Mesothelial cell of epicardium (in vitro differentiated cells): ENCODE results near the gene KDM4F. TPM values are rescaled to one million over a fixed set of nuclear protein-coding genes. Genes with fewer than 3 reads are reported as not detected.

Experiments
- DNase-seq, 2 experiments: peaks; one replicate each; pipeline ENCODE4 v3.0.0; 2021; ENCODE audit warnings: low spot score in 2 of 2; ENCODE audit not compliant: unreplicated experiment in 2 of 2
- H3K27ac Mint-ChIP-seq: 2 replicates; pipeline ENCODE4 v1.8.0; 2021; ENCODE audit warnings: mixed read lengths
- H3K27me3 Mint-ChIP-seq: 2 replicates; pipeline ENCODE4 v1.8.0; 2021; ENCODE audit warnings: low read depth, mixed read lengths
- H3K36me3 Mint-ChIP-seq: 2 replicates; pipeline ENCODE4 v1.8.0; 2021; ENCODE audit warnings: mixed read lengths
- H3K4me1 Mint-ChIP-seq: 2 replicates; pipeline ENCODE4 v1.8.0; 2021; ENCODE audit warnings: mixed read lengths
- H3K4me3 Mint-ChIP-seq: 2 replicates; pipeline ENCODE4 v1.8.0; 2021; ENCODE audit warnings: mild to moderate bottlenecking, moderate library complexity, mixed read lengths
- H3K9me3 Mint-ChIP-seq: 2 replicates; pipeline ENCODE4 v1.8.0; 2021; ENCODE audit warnings: mixed read lengths
- total RNA-seq: library from RNA; stranded (reverse); gene quantifications from 3 replicates; pipeline ENCODE4 v1.2.1, GENCODE V29; 2021
- TF ChIP-seq, protein P1 (sequence below): fragments of 200-600 bp; sonication (generic); IDR thresholded peaks from one replicate; pipeline ENCODE4 v1.5.0; 2021; ENCODE audit warnings: antibody characterized with exemption; ENCODE audit not compliant: unreplicated experiment

KDM4F gene
- total RNA-seq, 1 donor from 2014 or later = not detected

DNA sequence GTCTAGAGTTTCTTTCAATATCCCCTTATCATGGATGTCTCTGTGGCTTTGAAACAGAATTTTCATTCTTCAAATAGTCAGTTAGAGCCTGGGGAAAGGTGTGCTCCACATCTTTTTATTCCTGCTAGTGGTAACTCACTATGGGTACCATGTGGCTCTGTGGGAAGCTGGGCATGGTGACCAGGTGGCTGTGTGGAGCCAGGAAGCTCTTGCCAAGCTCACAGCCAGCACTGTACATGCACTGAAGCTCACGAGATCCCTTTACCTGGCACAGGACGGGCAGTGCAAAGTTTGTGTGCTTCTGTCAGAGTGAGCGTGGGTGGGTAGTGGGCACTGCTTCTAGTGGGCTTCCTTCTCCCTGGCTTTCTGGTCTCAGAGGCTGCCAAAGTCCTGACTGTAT lies 6.3 kb upstream of the KDM4F start:
- H3K36me3 Mint-ChIP-seq = no peaks in the 10 kb centered on the region
- peaks cover 3% of the 10 kb centered on the region for H3K9me3 Mint-ChIP-seq
- peaks cover 38% of the 10 kb centered on the region for H3K27me3 Mint-ChIP-seq
- no peak overlapping the region for H3K4me3 Mint-ChIP-seq
- TF ChIP-seq, protein P1, sequence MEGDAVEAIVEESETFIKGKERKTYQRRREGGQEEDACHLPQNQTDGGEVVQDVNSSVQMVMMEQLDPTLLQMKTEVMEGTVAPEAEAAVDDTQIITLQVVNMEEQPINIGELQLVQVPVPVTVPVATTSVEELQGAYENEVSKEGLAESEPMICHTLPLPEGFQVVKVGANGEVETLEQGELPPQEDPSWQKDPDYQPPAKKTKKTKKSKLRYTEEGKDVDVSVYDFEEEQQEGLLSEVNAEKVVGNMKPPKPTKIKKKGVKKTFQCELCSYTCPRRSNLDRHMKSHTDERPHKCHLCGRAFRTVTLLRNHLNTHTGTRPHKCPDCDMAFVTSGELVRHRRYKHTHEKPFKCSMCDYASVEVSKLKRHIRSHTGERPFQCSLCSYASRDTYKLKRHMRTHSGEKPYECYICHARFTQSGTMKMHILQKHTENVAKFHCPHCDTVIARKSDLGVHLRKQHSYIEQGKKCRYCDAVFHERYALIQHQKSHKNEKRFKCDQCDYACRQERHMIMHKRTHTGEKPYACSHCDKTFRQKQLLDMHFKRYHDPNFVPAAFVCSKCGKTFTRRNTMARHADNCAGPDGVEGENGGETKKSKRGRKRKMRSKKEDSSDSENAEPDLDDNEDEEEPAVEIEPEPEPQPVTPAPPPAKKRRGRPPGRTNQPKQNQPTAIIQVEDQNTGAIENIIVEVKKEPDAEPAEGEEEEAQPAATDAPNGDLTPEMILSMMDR = no peak
- no peak overlapping the region for H3K27ac Mint-ChIP-seq
- no peaks in the 10 kb centered on the region for H3K4me1 Mint-ChIP-seq
- DNase-seq = no peak

DNA sequence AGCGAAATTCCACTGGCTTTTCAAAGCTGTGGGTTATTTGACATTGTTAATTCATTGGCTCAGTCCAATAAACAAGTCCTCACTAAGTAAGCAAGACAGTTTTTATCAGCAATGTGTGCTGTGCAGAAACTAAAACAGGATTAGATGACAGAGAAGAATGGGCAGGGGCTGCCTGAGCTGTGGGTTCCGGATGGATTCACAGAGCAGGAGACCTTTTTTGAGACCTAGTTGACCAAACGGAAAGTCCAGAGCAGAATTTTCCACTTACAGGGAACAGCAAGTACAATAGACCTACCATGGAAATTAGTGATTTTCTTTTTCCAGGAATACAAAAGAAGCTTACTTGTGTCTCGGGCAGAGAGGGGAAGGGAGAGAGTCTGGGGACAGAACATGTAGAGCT lies 5.2 kb upstream of the KDM4F start:
- DNase-seq = no peak
- Mint-ChIP-seq H3K9me3 (no peaks in the 10 kb centered on the region), H3K4me1 (no peaks in the 10 kb centered on the region), H3K27me3 (peaks cover 48% of the 10 kb centered on the region), H3K36me3 (no peaks in the 10 kb centered on the region), H3K27ac (no peak overlapping the region), H3K4me3 (no peak overlapping the region)
- TF ChIP-seq, protein P1 = no peak

DNA sequence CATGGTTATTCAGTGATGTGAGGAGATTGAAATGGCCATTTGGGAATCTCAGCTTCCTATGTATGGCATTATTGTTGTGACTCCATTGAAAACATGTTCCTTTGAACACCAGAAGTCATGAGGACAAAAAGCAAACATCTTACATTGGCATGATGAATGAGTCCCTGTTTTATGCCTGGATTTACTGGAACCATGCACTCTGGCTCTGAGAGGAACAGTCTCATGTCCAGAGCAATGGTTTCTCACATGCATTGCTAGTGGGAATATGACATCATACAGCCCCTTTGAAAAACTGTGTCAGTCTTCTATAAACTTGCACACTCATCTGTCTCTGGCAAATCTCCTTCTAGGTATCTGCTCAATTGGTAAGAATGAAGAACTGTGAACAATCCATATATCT lies 3.4 kb upstream of the KDM4F start:
- no peak overlapping the region for H3K27ac Mint-ChIP-seq

DNA sequence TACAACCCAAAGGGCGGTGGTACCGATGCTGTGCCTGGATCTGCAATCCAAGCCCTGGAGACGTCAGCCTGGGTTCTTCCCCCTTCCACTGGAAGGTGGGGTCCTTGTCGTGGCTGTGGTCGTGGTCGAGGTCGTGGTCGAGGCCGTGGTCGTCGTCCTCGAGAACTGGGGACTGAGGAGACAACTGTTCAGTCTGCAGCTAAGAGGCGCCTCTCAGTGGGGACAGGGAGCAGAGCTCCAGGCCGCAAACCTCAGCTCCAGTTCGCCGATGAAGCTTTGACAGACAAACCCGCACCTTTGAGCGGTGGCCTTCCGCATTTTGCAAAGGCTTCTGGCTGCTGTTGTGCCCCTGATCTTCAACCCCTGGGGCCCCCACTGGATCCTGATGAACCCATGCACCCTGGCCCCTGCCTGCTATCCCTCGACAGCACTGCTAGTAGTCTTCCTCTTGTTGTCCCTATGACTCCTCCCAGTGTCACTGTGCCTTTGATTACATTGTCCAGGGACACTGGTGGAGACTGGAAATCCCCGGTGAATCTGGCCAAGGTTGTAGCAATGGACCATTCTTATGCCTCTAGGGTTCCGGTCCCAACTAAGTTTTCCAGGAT lies 1.5 kb downstream of the KDM4F start:
- no peak overlapping the region for H3K4me3 Mint-ChIP-seq
- TF ChIP-seq, protein P1 = no peak
- DNase-seq = no peak
- no peaks in the 10 kb centered on the region for H3K36me3 Mint-ChIP-seq
- H3K27me3 Mint-ChIP-seq = peaks cover 50% of the 10 kb centered on the region
- H3K9me3 Mint-ChIP-seq = peaks cover 3% of the 10 kb centered on the region
- no peaks in the 10 kb centered on the region for H3K4me1 Mint-ChIP-seq
- no peak overlapping the region for H3K27ac Mint-ChIP-seq

More for the DNA sequence above, 3.4 kb upstream of the KDM4F start:
- H3K9me3 Mint-ChIP-seq = no peaks in the 10 kb centered on the region
- H3K4me3 Mint-ChIP-seq = no peak overlapping the region
- peaks cover 51% of the 10 kb centered on the region for H3K27me3 Mint-ChIP-seq
- H3K4me1 Mint-ChIP-seq = no peaks in the 10 kb centered on the region
- TF ChIP-seq, protein P1 = no peak
- DNase-seq = no peak
- no peaks in the 10 kb centered on the region for H3K36me3 Mint-ChIP-seq

DNA sequence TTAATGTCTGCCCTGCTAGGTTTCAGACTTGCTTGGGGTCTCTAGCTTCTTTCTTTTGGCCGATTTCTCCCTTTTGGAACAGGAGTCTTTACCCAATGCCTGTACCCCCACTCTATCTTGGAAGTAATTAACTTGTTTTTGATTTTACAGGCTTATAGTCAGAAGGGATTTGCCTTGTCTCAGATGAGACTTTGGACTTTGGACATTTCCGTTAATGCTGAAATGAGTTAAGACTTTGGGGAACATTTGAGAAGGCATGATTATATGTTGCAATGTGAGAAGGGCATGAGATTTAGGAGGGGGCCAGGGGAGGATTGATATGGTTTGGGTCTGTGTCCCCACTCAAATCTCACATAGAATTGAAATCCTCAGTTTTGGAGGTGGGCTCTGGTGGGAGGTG lies 5.1 kb downstream of the KDM4F start:
- DNase-seq = no peak
- Mint-ChIP-seq H3K4me3 (no peak overlapping the region), H3K9me3 (peaks cover 3% of the 10 kb centered on the region), H3K4me1 (peaks cover 7% of the 10 kb centered on the region), H3K36me3 (no peaks in the 10 kb centered on the region), H3K27me3 (peaks cover 25% of the 10 kb centered on the region), H3K27ac (no peak overlapping the region)
- TF ChIP-seq, protein P1 = no peak
